Activated CD8-positive, alpha-beta memory T cell treated with anti-CD3 and anti-CD28 coated beads, Interleukin-2, amount 10 ng/mL, durations not matched to agents 7 days and 5 days (primary cell): ENCODE data around the gene PTBP1. TPM values are rescaled to one million over a fixed set of nuclear protein-coding genes. Genes with fewer than 3 reads are reported as not detected.

ENCODE experiments used
- ATAC-seq: fragments of 150-1000 bp; cut with Tn5 transposase; one replicate; pipeline ENCODE4 v1.10.0; 2021; ENCODE audit warnings: moderate library complexity
- CTCF ChIA-PET: fragments of 350-600 bp; sonication (Branson Sonifier 250); formaldehyde crosslinking; loops from one replicate; lab custom pipeline; 2021; ENCODE audit warnings: antibody characterized with exemption; lab: Charles Lee
- DNase-seq: peaks from one replicate; pipeline ENCODE4 v3.0.0-alpha.2; 2020
- H3K27ac Mint-ChIP-seq: one replicate; pipeline ENCODE4 v1.8.0; 2021; ENCODE audit warnings: mild to moderate bottlenecking, mixed read lengths
- H3K27me3 Mint-ChIP-seq: one replicate; pipeline ENCODE4 v1.8.0; 2021; ENCODE audit warnings: mixed read lengths
- H3K36me3 Mint-ChIP-seq: one replicate; pipeline ENCODE4 v1.8.0; 2021; ENCODE audit warnings: mild to moderate bottlenecking, mixed read lengths
- H3K4me1 Mint-ChIP-seq: one replicate; pipeline ENCODE4 v1.8.0; 2021; ENCODE audit warnings: mixed read lengths
- H3K4me3 Mint-ChIP-seq: one replicate; pipeline ENCODE4 v1.8.0; 2021; ENCODE audit warnings: mild to moderate bottlenecking, moderate library complexity, mixed read lengths
- H3K9me3 Mint-ChIP-seq: one replicate; pipeline ENCODE4 v1.8.0; 2022; ENCODE audit warnings: low read depth, mixed read lengths
- total RNA-seq, 2 experiments: library from RNA; stranded (reverse); gene quantifications; one replicate each; pipeline ENCODE4 v1.2.3, GENCODE V29; 2021

PTBP1 gene
- total RNA-seq, result 100 to 1,000 TPM; 481 to 631 TPM

DNA sequence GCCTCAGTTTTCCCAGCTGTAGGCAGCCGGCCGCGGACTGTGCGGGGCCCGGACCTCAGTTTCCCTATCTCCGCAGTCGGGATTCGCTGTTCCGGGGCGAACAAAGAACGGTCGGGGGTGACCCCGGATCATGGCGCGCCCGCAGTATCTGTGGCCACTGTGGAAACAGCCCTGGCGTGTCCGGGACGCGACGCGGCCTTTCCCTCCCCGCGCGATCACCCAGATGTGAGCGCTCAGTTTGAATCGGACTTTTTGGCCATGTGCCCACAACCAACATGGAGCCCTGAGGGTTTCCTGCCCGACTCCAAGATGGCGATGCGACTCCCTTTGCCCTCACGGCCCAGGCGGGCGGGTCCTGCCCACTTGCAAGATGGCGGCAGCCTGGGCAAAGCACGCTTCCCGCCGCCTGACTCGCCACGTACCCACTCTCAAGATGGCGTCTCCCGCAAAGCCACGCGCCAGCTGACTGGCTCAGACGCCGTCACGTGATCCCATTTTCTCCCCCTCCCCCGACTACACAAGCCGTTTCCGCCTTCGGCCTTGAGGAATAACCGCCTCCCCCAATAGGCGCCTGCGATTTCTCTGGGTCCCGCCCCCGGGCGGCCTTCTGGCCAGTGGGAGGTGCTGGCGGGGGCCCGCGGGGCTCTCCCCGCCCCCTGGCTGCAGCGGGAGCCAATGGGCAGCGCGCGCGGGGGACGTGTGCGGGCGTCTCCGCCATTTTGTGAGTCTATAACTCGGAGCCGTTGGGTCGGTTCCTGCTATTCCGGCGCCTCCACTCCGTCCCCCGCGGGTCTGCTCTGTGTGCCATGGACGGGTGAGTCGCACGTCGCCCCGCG lies at the start of gene PTBP1:
PTBP1 (plus strand) TSS at position 761 of the 836 bp plus-strand sequence; CDS start at position 807, 46 bp downstream.
- H3K36me3 Mint-ChIP-seq, result peaks cover 26% of the 10 kb centered on the region
- CTCF ChIA-PET, result interaction anchor here (0.6 to 1.6 kb wide), 4 partner anchors 21 to 285 kb away, joined by 3 read pairs; no protein-coding TSS in a partner anchor
- peak within 1 kb of the TSS; percentile 81 for H3K27ac Mint-ChIP-seq
- ATAC-seq (peak; percentile 85), DNase-seq (peak; percentile 100)
- peaks cover 24% of the 10 kb centered on the region for H3K4me1 Mint-ChIP-seq
- H3K27me3 Mint-ChIP-seq, result peaks cover 2% of the 10 kb centered on the region
- peak within 1 kb of the TSS; percentile 86 for H3K4me3 Mint-ChIP-seq
- H3K9me3 Mint-ChIP-seq, result no peaks in the 10 kb centered on the region

GRCh38 chr19:748274-748598 lies 49.0 kb upstream of the PTBP1 start:
- Mint-ChIP-seq H3K9me3 (peaks cover 8% of the 10 kb centered on the region), H3K4me3 (no peak overlapping the region), H3K27ac (no peak overlapping the region), H3K36me3 (peaks cover 2% of the 10 kb centered on the region), H3K4me1 (no peaks in the 10 kb centered on the region), H3K27me3 (no peaks in the 10 kb centered on the region)
- no peak for DNase-seq
- CTCF ChIA-PET, result no interaction called here
- ATAC-seq, result no peak

- Mint-ChIP-seq H3K27me3 (no peaks in the 10 kb centered on the region), H3K9me3 (peaks cover 3% of the 10 kb centered on the region), H3K27ac (no peak overlapping the region), H3K4me1 (no peaks in the 10 kb centered on the region), H3K36me3 (no peaks in the 10 kb centered on the region), H3K4me3 (no peak overlapping the region)
- ATAC-seq (no peak), DNase-seq (no peak)
- CTCF ChIA-PET, result no interaction called here
These were observed 47.4 kb upstream of the PTBP1 start for GRCh38 chr19:749811-750210.

- no peak within 1 kb of the TSS for H3K4me3 Mint-ChIP-seq
- H3K4me1 Mint-ChIP-seq, result no peaks in the 10 kb centered on the region
- ATAC-seq (no peak), DNase-seq (no peak)
- no peaks in the 10 kb centered on the region for H3K27me3 Mint-ChIP-seq
- CTCF ChIA-PET, result no interaction called here
- H3K27ac Mint-ChIP-seq, result no peak within 1 kb of the TSS
- peaks cover 3% of the 10 kb centered on the region for H3K9me3 Mint-ChIP-seq
- no peaks in the 10 kb centered on the region for H3K36me3 Mint-ChIP-seq
These were observed 46.4 kb upstream of the PTBP1 start, which contains the start of gene MISP for GRCh38 chr19:750640-751423. Gene MISP, plus strand, starts transcription at chr19:751112. Its CDS starts 5,835 bp downstream, at chr19:756947.

DNA sequence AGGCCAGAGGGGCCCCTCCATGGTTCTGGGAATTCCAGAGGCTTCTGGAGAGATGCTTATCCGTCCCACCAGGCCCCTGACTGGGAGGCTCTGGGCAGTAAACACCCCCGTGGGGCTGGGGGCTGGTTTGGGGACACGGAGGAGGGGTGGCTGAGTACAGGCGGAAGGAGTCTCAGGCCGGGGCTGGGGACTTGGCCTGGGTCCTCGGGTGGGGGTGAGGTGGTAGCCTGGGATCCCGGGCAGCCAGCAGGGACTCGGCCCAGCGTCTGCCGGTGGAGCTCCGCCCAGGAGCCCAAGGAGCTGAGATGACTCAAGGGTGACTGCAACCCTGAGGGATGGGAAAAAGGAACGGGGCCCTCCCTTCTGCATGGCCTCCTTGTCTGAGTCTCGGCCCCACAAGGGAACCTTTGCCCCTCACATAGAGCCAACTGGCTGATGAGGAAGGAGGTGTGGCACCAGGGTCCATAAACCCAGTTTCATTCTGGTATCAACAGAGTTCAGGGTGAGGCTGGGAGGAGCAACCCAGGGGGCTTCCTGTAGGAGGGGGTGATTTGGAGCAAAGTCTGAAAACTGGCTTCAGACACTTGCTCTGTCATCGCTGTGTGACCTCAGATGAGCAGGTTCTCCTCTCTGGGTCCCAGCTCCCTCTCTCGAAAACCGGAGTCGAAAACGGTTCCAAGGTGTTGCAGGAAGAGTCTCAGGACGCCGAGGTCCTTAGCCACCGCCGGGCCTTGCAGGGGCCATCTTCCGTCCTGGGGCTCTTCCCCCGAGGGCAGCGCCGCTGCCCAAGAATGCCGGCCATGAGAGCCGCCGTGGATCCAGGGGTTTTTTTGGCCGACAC lies 45.5 kb upstream of the PTBP1 start:
- Mint-ChIP-seq H3K4me3 (no peak overlapping the region), H3K27me3 (no peaks in the 10 kb centered on the region), H3K27ac (no peak overlapping the region), H3K4me1 (no peaks in the 10 kb centered on the region), H3K9me3 (no peaks in the 10 kb centered on the region), H3K36me3 (no peaks in the 10 kb centered on the region)
- DNase-seq (no peak), ATAC-seq (no peak)
- CTCF ChIA-PET, result no interaction called here

- DNase-seq (no peak), ATAC-seq (no peak)
- H3K4me1 Mint-ChIP-seq, result no peaks in the 10 kb centered on the region
- no peak overlapping the region for H3K4me3 Mint-ChIP-seq
- H3K9me3 Mint-ChIP-seq, result no peaks in the 10 kb centered on the region
- H3K27ac Mint-ChIP-seq, result no peak overlapping the region
- no peaks in the 10 kb centered on the region for H3K36me3 Mint-ChIP-seq
- H3K27me3 Mint-ChIP-seq, result no peaks in the 10 kb centered on the region
- CTCF ChIA-PET, result no interaction called here
These were observed 44.4 kb upstream of the PTBP1 start for GRCh38 chr19:752652-753517.

- Mint-ChIP-seq H3K4me1 (no peaks in the 10 kb centered on the region), H3K9me3 (peaks cover under 1% of the 10 kb centered on the region), H3K27me3 (no peaks in the 10 kb centered on the region), H3K4me3 (no peak overlapping the region), H3K27ac (no peak overlapping the region), H3K36me3 (no peaks in the 10 kb centered on the region)
- CTCF ChIA-PET, result no interaction called here
- DNase-seq (no peak), ATAC-seq (no peak)
These were observed 42.7 kb upstream of the PTBP1 start for GRCh38 chr19:754530-754929.

- Mint-ChIP-seq H3K4me3 (no peak overlapping the region), H3K27ac (no peak overlapping the region), H3K27me3 (no peaks in the 10 kb centered on the region), H3K4me1 (no peaks in the 10 kb centered on the region), H3K9me3 (peaks cover 4% of the 10 kb centered on the region), H3K36me3 (no peaks in the 10 kb centered on the region)
- ATAC-seq (no peak), DNase-seq (no peak)
- CTCF ChIA-PET, result no interaction called here
These were observed 42.2 kb upstream of the PTBP1 start for GRCh38 chr19:755063-755462.

DNA sequence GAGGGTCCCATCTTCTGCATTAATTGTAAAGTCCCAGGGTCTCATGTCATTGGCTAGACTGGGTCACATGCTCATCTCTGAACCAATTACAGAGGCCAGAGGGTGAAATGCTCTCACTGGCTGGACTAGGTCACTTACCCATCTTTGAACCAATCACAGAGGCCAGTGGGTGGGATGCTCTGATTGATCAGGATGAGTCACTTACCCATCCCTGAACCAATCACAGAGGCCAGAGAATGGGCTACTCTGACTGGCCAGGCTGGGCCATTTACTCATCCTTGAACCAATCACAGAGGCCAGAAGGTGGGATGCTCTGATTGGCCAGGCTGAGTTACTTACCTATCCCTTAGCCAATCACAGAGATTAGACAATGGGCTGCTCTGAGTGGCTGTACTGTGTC lies 41.0 kb upstream of the PTBP1 start:
- H3K4me3 Mint-ChIP-seq, result no peak overlapping the region
- peak; percentile 33 for ATAC-seq
- H3K27me3 Mint-ChIP-seq, result no peaks in the 10 kb centered on the region
- CTCF ChIA-PET, result no interaction called here
- H3K4me1 Mint-ChIP-seq, result no peaks in the 10 kb centered on the region
- no peak for DNase-seq
- peaks cover 4% of the 10 kb centered on the region for H3K9me3 Mint-ChIP-seq
- H3K36me3 Mint-ChIP-seq, result no peaks in the 10 kb centered on the region
- H3K27ac Mint-ChIP-seq, result no peak overlapping the region

- no peak overlapping the region for H3K4me3 Mint-ChIP-seq
- no peaks in the 10 kb centered on the region for H3K4me1 Mint-ChIP-seq
- no peak for DNase-seq
- H3K9me3 Mint-ChIP-seq, result peaks cover 4% of the 10 kb centered on the region
- no peak for ATAC-seq
- H3K27ac Mint-ChIP-seq, result no peak overlapping the region
- no peaks in the 10 kb centered on the region for H3K27me3 Mint-ChIP-seq
- H3K36me3 Mint-ChIP-seq, result no peaks in the 10 kb centered on the region
- CTCF ChIA-PET, result no interaction called here
These were observed 40.2 kb upstream of the PTBP1 start for GRCh38 chr19:756821-757688.

- H3K36me3 Mint-ChIP-seq, result no peaks in the 10 kb centered on the region
- no peaks in the 10 kb centered on the region for H3K4me1 Mint-ChIP-seq
- H3K9me3 Mint-ChIP-seq, result peaks cover 4% of the 10 kb centered on the region
- CTCF ChIA-PET, result interaction anchor here (1.2 kb wide), 1 partner anchor 12 kb away, joined by 5 read pairs; no protein-coding TSS in a partner anchor
- H3K27ac Mint-ChIP-seq, result no peak overlapping the region
- H3K4me3 Mint-ChIP-seq, result no peak overlapping the region
- no peaks in the 10 kb centered on the region for H3K27me3 Mint-ChIP-seq
- ATAC-seq (no peak), DNase-seq (no peak)
These were observed 39.2 kb upstream of the PTBP1 start for GRCh38 chr19:757811-758668.
